Neural crest cell (in vitro differentiated cells): ENCODE data around the gene RNF141. TPM values are rescaled to one million over a fixed set of nuclear protein-coding genes. Genes with fewer than 3 reads are reported as not detected.

Experiments used
- DNase-seq: peaks from one replicate; pipeline ENCODE4 v3.0.0; 2021; ENCODE audit warnings: low read depth, mixed read lengths, low spot score
- H3K27ac Mint-ChIP-seq: one replicate; pipeline ENCODE4 v1.8.0; 2021; ENCODE audit warnings: mild to moderate bottlenecking, mixed read lengths; ENCODE audit not compliant: unreplicated experiment
- H3K27me3 Mint-ChIP-seq: 2 replicates; pipeline ENCODE4 v1.8.0; 2021; ENCODE audit warnings: low read depth, mild to moderate bottlenecking, mixed read lengths
- H3K36me3 Mint-ChIP-seq: 2 replicates; pipeline ENCODE4 v1.8.0; 2021; ENCODE audit warnings: low read depth, mild to moderate bottlenecking, mixed read lengths
- H3K4me1 Mint-ChIP-seq: 2 replicates; pipeline ENCODE4 v1.8.0; 2021; ENCODE audit warnings: mixed read lengths
- H3K4me3 Mint-ChIP-seq: one replicate; pipeline ENCODE4 v1.8.0; 2021; ENCODE audit warnings: mild to moderate bottlenecking, mixed read lengths
- H3K9me3 Mint-ChIP-seq: 2 replicates; pipeline ENCODE4 v1.8.0; 2021; ENCODE audit warnings: mixed read lengths
- total RNA-seq: library from RNA; stranded (reverse); gene quantifications from 2 replicates; pipeline ENCODE4 v1.2.1, GENCODE V29; 2021
- TF ChIP-seq, protein P1 (sequence below): fragments of 200-600 bp; sonication (generic); conservative IDR thresholded peaks from 2 replicates; pipeline ENCODE4 v1.5.0; 2021; ENCODE audit warnings: antibody characterized with exemption, mild to moderate bottlenecking

Gene RNF141
- total RNA-seq, 1 donor from 2014 or later = 33.0 TPM

DNA sequence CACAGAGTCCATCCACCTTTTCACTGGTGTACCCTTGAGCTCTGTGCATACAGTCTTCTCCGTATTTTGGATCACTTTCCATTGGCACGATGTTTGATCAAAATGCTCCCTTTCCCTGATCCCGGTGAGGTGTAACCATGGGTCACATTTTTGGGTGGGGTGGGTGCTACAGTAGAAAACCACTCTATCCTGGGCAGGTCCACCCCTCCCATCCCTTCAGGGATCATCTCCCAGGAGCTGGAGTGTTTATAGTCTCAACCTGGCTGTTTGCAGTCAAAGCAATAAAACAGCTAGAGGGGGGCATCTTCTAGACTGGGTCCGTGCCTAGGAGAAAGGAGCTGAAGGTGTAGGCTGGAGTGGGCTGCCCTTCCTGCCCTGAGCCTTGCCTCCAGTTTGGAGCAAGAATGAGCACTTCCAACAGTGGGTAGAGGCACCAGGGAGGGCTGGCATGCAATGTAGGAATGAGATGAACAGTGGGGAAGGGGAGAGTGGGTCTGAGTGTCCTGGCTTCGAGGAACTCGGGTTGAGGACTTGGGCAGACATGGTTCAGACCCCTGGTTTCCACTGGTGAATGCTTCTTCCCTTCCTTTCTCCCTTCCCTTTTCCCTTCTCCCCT is 38.8 kb downstream of the RNF141 start:
- Mint-ChIP-seq H3K27ac (no peak overlapping the region), H3K9me3 (peaks cover 2% of the 10 kb centered on the region), H3K4me1 (peaks cover 27% of the 10 kb centered on the region), H3K27me3 (no peaks in the 10 kb centered on the region), H3K4me3 (no peak overlapping the region), H3K36me3 (no peaks in the 10 kb centered on the region)
- DNase-seq = no peak
- TF ChIP-seq, protein P1, sequence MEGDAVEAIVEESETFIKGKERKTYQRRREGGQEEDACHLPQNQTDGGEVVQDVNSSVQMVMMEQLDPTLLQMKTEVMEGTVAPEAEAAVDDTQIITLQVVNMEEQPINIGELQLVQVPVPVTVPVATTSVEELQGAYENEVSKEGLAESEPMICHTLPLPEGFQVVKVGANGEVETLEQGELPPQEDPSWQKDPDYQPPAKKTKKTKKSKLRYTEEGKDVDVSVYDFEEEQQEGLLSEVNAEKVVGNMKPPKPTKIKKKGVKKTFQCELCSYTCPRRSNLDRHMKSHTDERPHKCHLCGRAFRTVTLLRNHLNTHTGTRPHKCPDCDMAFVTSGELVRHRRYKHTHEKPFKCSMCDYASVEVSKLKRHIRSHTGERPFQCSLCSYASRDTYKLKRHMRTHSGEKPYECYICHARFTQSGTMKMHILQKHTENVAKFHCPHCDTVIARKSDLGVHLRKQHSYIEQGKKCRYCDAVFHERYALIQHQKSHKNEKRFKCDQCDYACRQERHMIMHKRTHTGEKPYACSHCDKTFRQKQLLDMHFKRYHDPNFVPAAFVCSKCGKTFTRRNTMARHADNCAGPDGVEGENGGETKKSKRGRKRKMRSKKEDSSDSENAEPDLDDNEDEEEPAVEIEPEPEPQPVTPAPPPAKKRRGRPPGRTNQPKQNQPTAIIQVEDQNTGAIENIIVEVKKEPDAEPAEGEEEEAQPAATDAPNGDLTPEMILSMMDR = no peak

DNA sequence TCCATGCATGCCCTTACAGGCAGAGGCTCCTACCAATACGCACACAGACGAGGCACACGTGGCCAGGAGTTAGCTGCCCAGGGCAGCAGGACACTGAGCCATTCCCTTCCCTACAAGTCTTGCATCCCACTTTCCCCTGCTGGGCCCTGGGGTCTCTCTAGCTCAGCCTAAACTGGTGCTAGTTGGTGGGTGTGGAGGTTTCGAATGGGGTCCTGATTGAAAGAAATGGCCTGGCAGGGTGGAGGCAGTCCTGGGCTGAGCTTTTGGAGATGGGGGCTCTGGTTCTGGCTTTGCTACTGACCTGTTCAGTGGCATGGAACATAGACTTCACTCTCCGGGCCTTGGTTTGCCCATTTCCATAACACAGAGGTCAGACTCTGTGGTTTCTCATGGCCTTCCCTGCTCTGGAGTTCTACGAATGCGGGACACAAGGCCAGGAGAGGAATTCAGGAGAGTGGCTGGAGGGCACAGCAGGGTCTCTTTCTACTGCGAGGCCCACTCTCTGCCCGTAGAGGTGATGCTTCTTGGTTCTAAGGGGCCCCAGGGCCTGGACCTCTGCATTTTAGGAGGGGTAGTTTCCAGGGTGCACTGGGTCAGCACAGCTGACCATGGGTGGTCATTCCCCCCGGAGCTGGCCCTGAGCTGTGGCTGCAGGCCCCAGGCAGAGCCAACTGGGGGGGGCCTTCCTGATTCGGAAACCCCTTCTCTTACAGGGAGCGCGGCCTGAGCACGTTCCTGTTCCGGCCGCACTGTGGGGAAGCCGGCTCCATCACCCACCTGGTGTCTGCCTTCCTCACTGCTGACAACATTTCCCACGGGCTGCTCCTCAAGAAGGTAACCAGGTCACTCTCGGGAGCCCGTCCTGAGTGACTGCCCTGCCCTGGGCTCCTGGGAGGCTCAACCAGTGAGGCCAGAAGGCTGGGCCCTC is 40.0 kb downstream of the RNF141 start:
- TF ChIP-seq, protein P1 = no peak
- no peaks in the 10 kb centered on the region for H3K36me3 Mint-ChIP-seq
- H3K4me3 Mint-ChIP-seq = no peak overlapping the region
- peaks cover 2% of the 10 kb centered on the region for H3K9me3 Mint-ChIP-seq
- H3K4me1 Mint-ChIP-seq = peaks cover 27% of the 10 kb centered on the region
- no peaks in the 10 kb centered on the region for H3K27me3 Mint-ChIP-seq
- H3K27ac Mint-ChIP-seq = no peak overlapping the region
- no peak for DNase-seq

- no peak overlapping the region for H3K27ac Mint-ChIP-seq
- DNase-seq = no peak
- peaks cover 2% of the 10 kb centered on the region for H3K9me3 Mint-ChIP-seq
- H3K4me1 Mint-ChIP-seq = peaks cover 24% of the 10 kb centered on the region
- no peaks in the 10 kb centered on the region for H3K27me3 Mint-ChIP-seq
- no peak overlapping the region for H3K4me3 Mint-ChIP-seq
- H3K36me3 Mint-ChIP-seq = no peaks in the 10 kb centered on the region
- TF ChIP-seq, protein P1 = no peak
Measured at GRCh38 chr11:10499874-10500601, 40.9 kb downstream of the RNF141 start.

DNA sequence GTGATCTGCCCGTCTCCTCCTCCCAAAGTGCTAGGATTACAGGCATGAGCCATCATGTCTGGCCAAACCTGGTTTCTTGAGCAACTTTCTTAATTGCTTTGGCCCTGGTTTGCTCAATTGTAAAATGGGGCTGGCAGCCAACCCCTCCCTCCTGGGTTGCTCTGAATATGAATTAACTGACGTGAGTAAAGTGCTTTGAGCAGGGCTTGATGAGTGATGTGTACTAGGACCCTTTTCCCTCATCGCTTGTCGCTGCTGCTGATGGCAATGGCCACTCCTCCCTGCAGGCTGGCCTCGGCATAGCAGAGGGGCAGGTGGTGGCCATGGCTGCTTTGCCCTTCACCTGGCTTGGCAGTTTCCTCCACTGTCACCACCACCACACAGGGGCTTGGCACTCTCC is 41.5 kb downstream of the RNF141 start:
- H3K27me3 Mint-ChIP-seq = no peaks in the 10 kb centered on the region
- TF ChIP-seq, protein P1 = no peak
- H3K36me3 Mint-ChIP-seq = no peaks in the 10 kb centered on the region
- H3K9me3 Mint-ChIP-seq = peaks cover 2% of the 10 kb centered on the region
- H3K27ac Mint-ChIP-seq = no peak overlapping the region
- H3K4me3 Mint-ChIP-seq = no peak overlapping the region
- H3K4me1 Mint-ChIP-seq = peaks cover 18% of the 10 kb centered on the region
- DNase-seq = no peak

DNA sequence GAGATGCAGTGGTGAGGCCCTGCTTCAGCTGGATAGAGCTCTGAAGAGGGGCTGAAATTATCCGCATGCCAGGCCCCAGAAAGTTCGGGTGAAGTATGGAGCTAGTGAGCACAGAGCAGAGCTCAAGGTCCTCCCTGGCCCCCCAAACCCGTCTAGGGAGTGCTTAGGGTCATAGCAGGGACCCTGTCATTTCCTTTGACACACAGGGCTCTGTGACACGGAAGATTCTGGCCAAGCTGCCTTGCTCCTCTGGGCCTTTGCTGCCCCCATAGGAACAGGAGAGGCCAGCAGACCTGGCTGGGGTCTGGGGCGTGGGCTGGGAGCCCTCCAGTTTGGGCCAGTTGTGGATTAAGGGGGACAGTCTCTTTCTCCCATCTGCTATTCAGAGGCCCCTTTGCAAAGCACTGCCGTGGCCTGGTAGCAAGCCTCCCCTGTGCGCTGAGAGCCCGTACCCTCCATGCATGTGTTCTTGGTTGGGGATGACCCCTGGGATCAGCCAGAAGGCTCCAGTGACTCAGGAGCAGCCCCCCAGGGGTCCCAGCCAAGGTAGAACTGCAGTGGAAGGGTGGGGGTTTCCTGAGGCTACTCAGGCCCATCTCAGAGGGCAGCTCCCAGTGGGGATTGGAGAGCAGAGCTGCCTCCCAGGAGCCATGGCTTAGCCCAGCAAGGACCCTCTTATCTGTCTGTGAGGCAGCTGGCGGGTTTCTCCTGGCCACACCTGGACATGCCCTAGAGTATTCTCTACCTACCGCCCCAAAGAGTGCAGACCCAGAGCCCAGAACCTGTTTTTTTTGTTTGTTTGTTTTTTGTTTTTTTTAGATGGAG is 42.3 kb downstream of the RNF141 start:
- TF ChIP-seq, protein P1 = no peak
- Mint-ChIP-seq H3K27me3 (no peaks in the 10 kb centered on the region), H3K27ac (no peak overlapping the region), H3K9me3 (peaks cover 5% of the 10 kb centered on the region), H3K4me1 (peaks cover 10% of the 10 kb centered on the region), H3K4me3 (no peak overlapping the region), H3K36me3 (no peaks in the 10 kb centered on the region)
- DNase-seq = no peak
